Neural progenitor cell (in vitro differentiated cells): ENCODE data around the gene BEND7.

ENCODE experiments used
- CTCF ChIP-seq: fragments of 200-600 bp; sonication (generic); IDR thresholded peaks from 2 replicates; pipeline ENCODE4 v1.5.1; 2017; ENCODE audit warnings: antibody characterized with exemption, mild to moderate bottlenecking
- EZH2phosphoT487 ChIP-seq: fragments of 200-600 bp; sonication (generic); IDR thresholded peaks from 2 replicates; pipeline ENCODE4 v1.6.1; 2017; ENCODE audit warnings: antibody characterized with exemption

- no peak for TF ChIP-seq CTCF
- no peak for TF ChIP-seq EZH2phosphoT487
Observed at GRCh38 chr10:13571541-13571940, 42.7 kb upstream of the BEND7 start.
